GM23338 (cell line): Measurements from ENCODE around the gene RAPGEFL1. TPM values are rescaled to one million over a fixed set of nuclear protein-coding genes. Genes with fewer than 3 reads are reported as not detected.

Experiments used
- ATAC-seq: fragments of 200-7000 bp; cut with Tn5 transposase; 3 replicates; pipeline ENCODE4 v1.9.1; 2020
- DNase-seq: peaks from one replicate; pipeline ENCODE4 v3.0.0-alpha.2; 2015; ENCODE audit warnings: low spot score
- H2AFZ ChIP-seq: fragments of 200-600 bp; sonication (generic); 2 replicates; pipeline ENCODE4 v1.8.0; 2016; ENCODE audit warnings: antibody characterized with exemption, mild to moderate bottlenecking, moderate library complexity
- H3F3A ChIP-seq: fragments of 200-600 bp; sonication (generic); replicated peaks from 2 replicates; pipeline ENCODE4 v1.8.0; 2017; ENCODE audit warnings: antibody characterized with exemption, mixed run types, low read depth
- H3K27ac ChIP-seq: fragments of 200-600 bp; sonication (generic); 2 replicates; pipeline ENCODE4 v1.6.1; 2016; ENCODE audit warnings: low read depth
- H3K27me3 ChIP-seq: fragments of 200-600 bp; sonication (generic); 2 replicates; pipeline ENCODE4 v1.8.0; 2016; ENCODE audit warnings: mild to moderate bottlenecking, mixed run types, moderate library complexity; ENCODE audit not compliant: insufficient read depth
- H3K36me3 ChIP-seq: fragments of 200-600 bp; sonication (generic); 2 replicates; pipeline ENCODE4 v1.8.0; 2016; ENCODE audit warnings: mild to moderate bottlenecking; ENCODE audit not compliant: insufficient read depth
- H3K4me1 ChIP-seq: fragments of 200-600 bp; sonication (generic); 2 replicates; pipeline ENCODE4 v1.8.0; 2016; ENCODE audit warnings: mild to moderate bottlenecking, moderate library complexity; ENCODE audit not compliant: insufficient read depth
- H3K4me2 ChIP-seq: fragments of 200-600 bp; sonication (generic); 2 replicates; pipeline ENCODE4 v1.7.1; 2017; ENCODE audit warnings: mixed run types
- H3K4me3 ChIP-seq: fragments of 200-600 bp; sonication (generic); 2 replicates; pipeline ENCODE4 v1.6.1; 2016; ENCODE audit warnings: mixed run types
- H3K79me2 ChIP-seq: fragments of 200-600 bp; sonication (generic); replicated peaks from 2 replicates; pipeline ENCODE4 v1.8.0; 2017; ENCODE audit warnings: mild to moderate bottlenecking; ENCODE audit not compliant: insufficient read depth
- H3K9me2 ChIP-seq: fragments of 200-600 bp; sonication (generic); 2 replicates; pipeline ENCODE4 v1.8.0; 2017; ENCODE audit not compliant: insufficient read depth
- H4K20me1 ChIP-seq: fragments of 200-600 bp; sonication (generic); replicated peaks from 2 replicates; pipeline ENCODE4 v1.8.0; 2017; ENCODE audit warnings: mild to moderate bottlenecking; ENCODE audit not compliant: insufficient read depth
- H3K27ac Mint-ChIP-seq: 2 replicates; pipeline ENCODE4 v1.8.0; 2020; ENCODE audit warnings: inconsistent platforms, mild to moderate bottlenecking, moderate library complexity, mixed read lengths
- H3K27me3 Mint-ChIP-seq: 3 replicates; pipeline ENCODE4 v1.8.0; 2022; ENCODE audit warnings: low read depth, mild to moderate bottlenecking, moderate library complexity, mixed read lengths, inconsistent platforms; ENCODE audit not compliant: insufficient read depth, poor library complexity
- H3K36me3 Mint-ChIP-seq: 3 replicates; pipeline ENCODE4 v1.8.0; 2021; ENCODE audit warnings: low read depth, mild to moderate bottlenecking, inconsistent platforms, moderate library complexity, mixed read lengths
- H3K4me1 Mint-ChIP-seq: 3 replicates; pipeline ENCODE4 v1.8.0; 2020; ENCODE audit warnings: mild to moderate bottlenecking, inconsistent platforms, mixed read lengths
- H3K4me3 Mint-ChIP-seq: 3 replicates; pipeline ENCODE4 v1.8.0; 2021; ENCODE audit warnings: moderate library complexity, mild to moderate bottlenecking, inconsistent platforms, mixed read lengths
- H3K9me3 Mint-ChIP-seq: 3 replicates; pipeline ENCODE4 v1.8.0; 2020; ENCODE audit warnings: moderate library complexity, mild to moderate bottlenecking, inconsistent platforms, mixed read lengths
- REST ChIP-seq: IDR thresholded peaks from one replicate; pipeline ENCODE4 v1.6.1; 2018; ENCODE audit warnings: antibody characterized with exemption; ENCODE audit not compliant: unreplicated experiment
- ZNF114 ChIP-seq: fragments of 250-450 bp; sonication (Bioruptor Pico); IDR thresholded peaks from 2 replicates; pipeline ENCODE4 v1.5.0; 2020; ENCODE audit warnings: mild to moderate bottlenecking, moderate library complexity
- microRNA-seq: library from miRNA; unstranded; fragments of <30 nt; microRNA quantifications from one replicate; pipeline ENCODE4, GENCODE V29; 2017
- polyA plus RNA-seq: library from polyadenylated mRNA; unstranded; fragments of >200 nt; fragmentation: Nextera tagmentation; extraction: Ambion mirVana; gene quantifications from 2 replicates; pipeline ENCODE4 v1.2.1, GENCODE V29; 2016
- small RNA-seq: library from RNA; depleted of rRNA; stranded (forward); fragments of <200 nt; gene quantifications from one replicate; pipeline ENCODE3, GENCODE V24; 2014; ENCODE audit warnings: low replicate concordance
- total RNA-seq: library from RNA; depleted of rRNA; stranded (reverse); fragments of >200 nt; shearing (Covaris generic); gene quantifications from 2 replicates; pipeline ENCODE4 v1.2.3, GENCODE V29; 2014; rRNA removed

RAPGEFL1 gene
- total and polyA plus RNA-seq, 2 experiments from 2014 or later: 6.7 to 14.0 TPM

DNA sequence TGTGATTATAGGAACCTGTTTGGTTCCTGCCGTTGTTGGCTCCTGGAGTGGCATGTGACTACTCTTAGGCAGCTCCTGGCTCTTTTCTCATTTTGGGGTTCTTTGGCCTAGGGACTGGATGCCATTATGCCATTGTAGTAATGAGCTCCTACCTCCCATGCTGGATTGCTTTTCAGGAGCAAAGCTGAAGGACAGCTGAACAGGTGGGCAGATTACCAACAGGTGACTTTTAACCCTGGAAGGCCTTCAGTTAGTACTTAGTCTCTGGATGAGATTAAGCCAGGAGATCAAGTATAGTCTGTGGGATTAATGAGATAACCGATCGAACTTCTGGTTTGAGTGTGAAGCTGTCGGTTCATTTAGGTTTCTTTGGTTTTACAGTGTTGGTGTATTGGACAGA is 67.0 kb downstream of the RAPGEFL1 start:
- no peaks in the 10 kb centered on the region for H3K9me2 ChIP-seq
- peaks cover 14% of the 10 kb centered on the region; the same call in 1 of the 2 replicates for H3F3A ChIP-seq
- Mint-ChIP-seq H3K36me3 (no peaks in the 10 kb centered on the region), H3K4me1 (no peaks in the 10 kb centered on the region), H3K27me3 (no peaks in the 10 kb centered on the region), H3K27ac (no peak overlapping the region), H3K9me3 (no peaks in the 10 kb centered on the region), H3K4me3 (no peak overlapping the region)
- H3K79me2 ChIP-seq: peaks cover 80% of the 10 kb centered on the region
- DNase-seq (no peak), ATAC-seq (no peak)
- peaks cover 27% of the 10 kb centered on the region for H4K20me1 ChIP-seq
- H3K27ac ChIP-seq: 0 out of 2 replicates have a peak overlapping the region, but pooled peaks have one; percentile 32
- no peak overlapping the region for H3K4me2 ChIP-seq
- H2AFZ ChIP-seq: no peak overlapping the region
- H3K36me3 ChIP-seq: no peaks in the 10 kb centered on the region
- H3K4me3 ChIP-seq: no peak overlapping the region
- H3K4me1 ChIP-seq: no peaks in the 10 kb centered on the region
- no peaks in the 10 kb centered on the region for H3K27me3 ChIP-seq
- TF ChIP-seq REST (no peak), ZNF114 (CRISPR knock-in tag) (no peak)

Small RNA genes within 50 kb of the gene (microRNA-seq; reads per million reads assigned to microRNA genes)
- gene MIR6866 (not detected), gene MIR6867 (not detected)

Small RNA genes within 50 kb of the gene (small RNA-seq; reads per million reads assigned to genes)
- not detected for gene MIR6867

Other genes with a start within 250 kb of the RAPGEFL1 start
- 38.5 and 39.2 TPM in 2 replicates for gene ORMDL3, start 249.9 kb upstream of the RAPGEFL1 start, total RNA-seq
- gene ORMDL3, start 249.9 kb upstream of the RAPGEFL1 start, polyA plus RNA-seq: 33.6 and 41.3 TPM in 2 replicates
- gene LRRC3C, start 249.7 kb upstream of the RAPGEFL1 start, total RNA-seq: 0.24 TPM in 1 of 2 replicates, not detected in the other
- gene LRRC3C, start 249.7 kb upstream of the RAPGEFL1 start, polyA plus RNA-seq: not detected in 2 replicates
- 1.0 TPM in 1 of 2 replicates, not detected in the other for gene GSDMA, start 214.5 kb upstream of the RAPGEFL1 start, total RNA-seq
- not detected in 2 replicates for gene GSDMA, start 214.5 kb upstream of the RAPGEFL1 start, polyA plus RNA-seq
- gene PSMD3, start 196.7 kb upstream of the RAPGEFL1 start, total RNA-seq: 200 and 217 TPM in 2 replicates
- 100 and 112 TPM in 2 replicates for gene PSMD3, start 196.7 kb upstream of the RAPGEFL1 start, polyA plus RNA-seq
- gene CSF3, start 162.0 kb upstream of the RAPGEFL1 start, total RNA-seq: 1.2 TPM in 1 of 2 replicates, not detected in the other
- not detected in 2 replicates for gene CSF3, start 162.0 kb upstream of the RAPGEFL1 start, polyA plus RNA-seq
- 88.9 and 95.1 TPM in 2 replicates for gene MED24, start 123.1 kb upstream of the RAPGEFL1 start, total RNA-seq
- 44.4 and 44.8 TPM in 2 replicates for gene MED24, start 123.1 kb upstream of the RAPGEFL1 start, polyA plus RNA-seq
- gene THRA, start 114.5 kb upstream of the RAPGEFL1 start, total RNA-seq: 9.6 and 10.5 TPM in 2 replicates
- 3.4 and 3.6 TPM in 2 replicates for gene THRA, start 114.5 kb upstream of the RAPGEFL1 start, polyA plus RNA-seq
- gene NR1D1, start 76.9 kb upstream of the RAPGEFL1 start, total RNA-seq: 3.6 and 4.2 TPM in 2 replicates
- 3.1 and 3.3 TPM in 2 replicates for gene NR1D1, start 76.9 kb upstream of the RAPGEFL1 start, polyA plus RNA-seq
- 52.5 and 56.5 TPM in 2 replicates for gene MSL1, start 55.5 kb upstream of the RAPGEFL1 start, total RNA-seq
- 14.3 and 16.2 TPM in 2 replicates for gene MSL1, start 55.5 kb upstream of the RAPGEFL1 start, polyA plus RNA-seq
- 76.1 and 82.9 TPM in 2 replicates for gene CASC3, start 36.9 kb upstream of the RAPGEFL1 start, total RNA-seq
- gene CASC3, start 36.9 kb upstream of the RAPGEFL1 start, polyA plus RNA-seq: 34.4 and 37.5 TPM in 2 replicates
- 9.2 and 10.8 TPM in 2 replicates for gene WIPF2, start 41.8 kb downstream of the RAPGEFL1 start, total RNA-seq
- 9.2 and 11.7 TPM in 2 replicates for gene WIPF2, start 41.8 kb downstream of the RAPGEFL1 start, polyA plus RNA-seq
- 75.5 and 79.9 TPM in 2 replicates for gene CDC6, start 110.4 kb downstream of the RAPGEFL1 start, total RNA-seq
- 40.6 and 46.2 TPM in 2 replicates for gene CDC6, start 110.4 kb downstream of the RAPGEFL1 start, polyA plus RNA-seq
- gene RARA, start 131.7 kb downstream of the RAPGEFL1 start, total RNA-seq: 15.9 and 17.8 TPM in 2 replicates
- gene RARA, start 131.7 kb downstream of the RAPGEFL1 start, polyA plus RNA-seq: 7.4 and 8.7 TPM in 2 replicates
- gene GJD3, start 187.3 kb downstream of the RAPGEFL1 start, total RNA-seq: 1.4 and 2.8 TPM in 2 replicates
- gene GJD3, start 187.3 kb downstream of the RAPGEFL1 start, polyA plus RNA-seq: not detected in 2 replicates
- 258 and 263 TPM in 2 replicates for gene TOP2A, start 240.4 kb downstream of the RAPGEFL1 start, total RNA-seq
- gene TOP2A, start 240.4 kb downstream of the RAPGEFL1 start, polyA plus RNA-seq: 442 and 485 TPM in 2 replicates